ENCODE results near the gene SAPCD1.

Gene SAPCD1

DNA sequence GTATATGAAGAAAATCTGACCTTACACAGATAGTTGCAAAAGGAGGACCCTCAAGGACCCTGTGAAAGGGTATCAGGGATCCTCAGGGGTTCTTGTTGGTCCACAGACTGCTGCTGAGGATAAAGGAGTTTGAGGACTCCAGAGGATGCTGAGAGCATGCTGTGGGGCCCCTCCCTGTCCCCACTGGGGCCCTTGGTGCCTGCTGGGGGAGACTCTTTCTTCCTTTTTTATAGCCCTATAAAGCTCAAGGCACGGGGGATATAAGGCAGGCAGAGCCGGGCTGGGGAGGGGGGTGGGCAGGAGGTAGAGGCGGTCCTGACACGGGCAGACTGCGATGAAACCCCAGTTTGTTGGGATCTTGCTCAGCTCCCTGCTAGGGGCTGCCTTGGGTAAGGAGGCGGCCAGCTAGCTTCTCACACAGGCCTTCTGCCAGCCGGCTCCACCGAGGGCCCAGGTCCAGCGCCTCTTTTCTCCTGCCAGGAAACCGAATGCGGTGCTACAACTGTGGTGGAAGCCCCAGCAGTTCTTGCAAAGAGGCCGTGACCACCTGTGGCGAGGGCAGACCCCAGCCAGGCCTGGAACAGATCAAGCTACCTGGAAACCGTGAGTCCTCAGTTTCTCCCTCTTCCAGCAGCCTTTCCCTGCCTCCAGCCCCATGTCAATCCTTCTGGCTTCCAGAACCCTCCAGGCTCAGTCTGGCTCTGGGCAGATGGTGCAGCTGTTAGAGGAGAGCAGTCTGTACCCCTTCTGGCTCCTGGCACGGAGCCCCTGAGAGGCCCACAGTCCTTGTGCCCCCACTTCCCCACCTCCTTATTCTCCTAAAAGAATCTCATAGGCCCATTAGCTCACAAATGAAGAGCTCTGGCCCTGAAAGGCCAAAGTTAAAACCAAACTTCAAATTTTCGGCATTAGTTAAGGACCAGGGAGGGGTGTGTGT lies 47.2 kb upstream of the SAPCD1 start, which contains the start of gene LY6G6D:
Gene LY6G6D (plus strand): TSS at position 327 of the 937 bp plus-strand sequence. CDS start 8 bp downstream, at position 335.
- H2BK12ac ChIP-seq (ENCODE audit: low read length in 2 of 2), result peak within 1 kb of the TSS in 1 of 2 experiments; percentile 15
- H3K9me3 ChIP-seq (ENCODE audit: control insufficient read depth, low read length), result no peaks in the 10 kb centered on the region
- H2BK120ac ChIP-seq (ENCODE audit: low read depth, low read length), result no peak within 1 kb of the TSS
- 59% methylated on average over 15 of the region's 16 CpGs for WGBS
- peak within 1 kb of the TSS; percentile 84 for H4K8ac ChIP-seq (ENCODE audit: low read length)
- H2AFZ ChIP-seq (ENCODE audit: low read depth, low read length), result no peak within 1 kb of the TSS
- H3K18ac ChIP-seq (ENCODE audit: low read depth in 1 of 2, low read length in 2 of 2), result no peak within 1 kb of the TSS
- H3K23ac ChIP-seq (ENCODE audit: low read length in 2 of 2), result no peak within 1 kb of the TSS
- H3K9ac ChIP-seq (ENCODE audit: low read length), result no peak within 1 kb of the TSS
- no peak for DNase-seq
- H2AK5ac ChIP-seq (ENCODE audit: low read length, severe bottlenecking), result no peak within 1 kb of the TSS
- no peak within 1 kb of the TSS for H3K4me2 ChIP-seq (ENCODE audit: low read length, poor library complexity, severe bottlenecking)
- H3K4me1 ChIP-seq (ENCODE audit: control insufficient read depth, insufficient read depth, low read depth, low read length), result peaks cover 4% of the 10 kb centered on the region
- H3K27ac ChIP-seq (ENCODE audit: low read length, poor library complexity, severe bottlenecking), result no peak within 1 kb of the TSS
- H3K36me3 ChIP-seq (ENCODE audit: control insufficient read depth in 1 of 2, insufficient read depth in 2 of 2, low read depth in 1 of 2, low read length in 2 of 2), result peaks cover 0 to 3% of the 10 kb centered on the region in 2 experiments
- no peak within 1 kb of the TSS for H3K4me3 ChIP-seq (ENCODE audit: insufficient read depth in 1 of 2, low read depth in 1 of 2, low read length in 2 of 2)
- no peaks in the 10 kb centered on the region for H3K79me1 ChIP-seq (replicated peaks; ENCODE audit: low read length, poor library complexity, severe bottlenecking)
- H2BK15ac ChIP-seq (ENCODE audit: low read depth, poor library complexity, severe bottlenecking), result no peak within 1 kb of the TSS
- no peak within 1 kb of the TSS for H3K14ac ChIP-seq (ENCODE audit: low read length in 2 of 2)
- H4K91ac ChIP-seq (ENCODE audit: low read length), result no peak within 1 kb of the TSS
- no peak within 1 kb of the TSS for H2BK5ac ChIP-seq (ENCODE audit: low read depth, low read length, poor library complexity, severe bottlenecking)
- no peak within 1 kb of the TSS for H3K4ac ChIP-seq (ENCODE audit: low read depth in 1 of 2, low read length in 2 of 2)
- H3K27me3 ChIP-seq (ENCODE audit: control insufficient read depth in 1 of 2, insufficient read depth in 1 of 2, low read length in 2 of 2), result peaks cover 35 to 38% of the 10 kb centered on the region in 2 experiments

DNA sequence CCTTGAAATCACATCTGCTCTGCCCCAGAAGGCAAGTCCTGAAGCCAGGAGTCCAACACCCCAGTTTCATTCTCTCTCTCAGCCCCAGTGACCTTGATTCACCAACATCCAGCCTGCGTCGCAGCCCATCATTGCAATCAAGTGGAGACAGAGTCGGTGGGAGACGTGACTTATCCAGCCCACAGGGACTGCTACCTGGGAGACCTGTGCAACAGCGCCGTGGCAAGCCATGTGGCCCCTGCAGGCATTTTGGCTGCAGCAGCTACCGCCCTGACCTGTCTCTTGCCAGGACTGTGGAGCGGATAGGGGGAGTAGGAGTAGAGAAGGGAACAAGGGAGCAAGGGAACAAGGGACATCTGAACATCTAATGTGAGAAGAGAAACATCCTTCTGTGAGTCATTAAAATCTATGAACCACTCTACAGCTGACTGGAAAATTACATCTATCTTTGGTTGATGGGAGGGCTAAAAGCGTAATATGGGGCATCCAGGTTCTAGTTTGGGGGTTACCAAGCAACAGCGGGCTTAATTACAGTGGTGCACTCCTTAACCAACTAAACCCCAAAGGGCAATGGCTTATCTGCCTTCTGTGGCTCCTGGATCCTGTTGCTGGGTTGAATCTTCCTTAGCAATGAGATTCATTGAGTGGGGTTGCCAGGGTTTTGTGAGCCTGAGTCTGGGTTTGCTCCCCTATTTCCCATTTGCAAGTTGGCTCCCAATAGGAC lies 44.8 kb upstream of the SAPCD1 start:
- no peak overlapping the region for H2AK5ac ChIP-seq (ENCODE audit: low read length, severe bottlenecking)
- peaks cover 4% of the 10 kb centered on the region for H3K4me1 ChIP-seq (ENCODE audit: control insufficient read depth, insufficient read depth, low read depth, low read length)
- H2BK12ac ChIP-seq (ENCODE audit: low read length in 2 of 2), result no peak overlapping the region
- H4K8ac ChIP-seq (ENCODE audit: low read length), result no peak overlapping the region
- H3K27ac ChIP-seq (ENCODE audit: low read length, poor library complexity, severe bottlenecking), result no peak overlapping the region
- H2BK5ac ChIP-seq (ENCODE audit: low read depth, low read length, poor library complexity, severe bottlenecking), result no peak overlapping the region
- no peaks in the 10 kb centered on the region for H3K79me1 ChIP-seq (replicated peaks; ENCODE audit: low read length, poor library complexity, severe bottlenecking)
- no peak overlapping the region for H3K9ac ChIP-seq (ENCODE audit: low read length)
- H3K14ac ChIP-seq (ENCODE audit: low read length in 2 of 2), result no peak overlapping the region
- H3K36me3 ChIP-seq (ENCODE audit: control insufficient read depth in 1 of 2, insufficient read depth in 2 of 2, low read depth in 1 of 2, low read length in 2 of 2), result no peaks in the 10 kb centered on the region
- no peak for DNase-seq
- H3K9me3 ChIP-seq (ENCODE audit: control insufficient read depth, low read length), result no peaks in the 10 kb centered on the region
- 75% methylated on average over 8 of the region's 10 CpGs for WGBS
- H3K18ac ChIP-seq (ENCODE audit: low read depth in 1 of 2, low read length in 2 of 2), result no peak overlapping the region
- H2BK120ac ChIP-seq (ENCODE audit: low read depth, low read length), result no peak overlapping the region
- H3K4ac ChIP-seq (ENCODE audit: low read depth in 1 of 2, low read length in 2 of 2), result no peak overlapping the region
- H3K4me2 ChIP-seq (ENCODE audit: low read length, poor library complexity, severe bottlenecking), result no peak overlapping the region
- no peak overlapping the region for H3K23ac ChIP-seq (ENCODE audit: low read length in 2 of 2)
- H2BK15ac ChIP-seq (ENCODE audit: low read depth, poor library complexity, severe bottlenecking), result no peak overlapping the region
- no peak overlapping the region for H3K4me3 ChIP-seq (ENCODE audit: insufficient read depth in 1 of 2, low read depth in 1 of 2, low read length in 2 of 2)
- H3K27me3 ChIP-seq (ENCODE audit: control insufficient read depth in 1 of 2, insufficient read depth in 1 of 2, low read length in 2 of 2), result peaks cover 12 to 29% of the 10 kb centered on the region in 2 experiments
- H4K91ac ChIP-seq (ENCODE audit: low read length), result no peak overlapping the region
- H2AFZ ChIP-seq (ENCODE audit: low read depth, low read length), result no peak overlapping the region

DNA sequence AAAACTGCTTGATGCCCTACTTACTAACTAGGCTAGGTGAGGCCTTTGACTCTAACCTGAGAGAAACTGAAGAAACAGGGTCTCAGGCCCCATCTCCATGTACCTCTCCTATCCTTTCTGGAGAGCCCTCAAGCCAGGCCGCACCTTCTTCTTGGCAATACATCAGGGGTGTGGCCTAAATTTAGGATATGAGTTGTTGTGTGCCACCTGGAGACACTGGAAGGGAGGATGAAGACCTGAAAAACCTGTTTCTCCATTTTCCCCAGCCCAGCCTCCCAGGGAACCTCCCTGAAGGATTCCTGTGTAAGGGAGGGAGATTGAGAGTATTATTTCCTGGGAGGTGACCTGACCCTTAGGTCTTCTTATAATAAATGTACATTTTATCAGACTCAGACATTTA lies 44.2 kb upstream of the SAPCD1 start:
- Histone ChIP-seq H3K36me3 (ENCODE audit: control insufficient read depth in 1 of 2, insufficient read depth in 2 of 2, low read depth in 1 of 2, low read length in 2 of 2) (no peaks in the 10 kb centered on the region), H3K23ac (ENCODE audit: low read length in 2 of 2) (no peak overlapping the region), H2AK5ac (ENCODE audit: low read length, severe bottlenecking) (no peak overlapping the region), H3K4me3 (ENCODE audit: insufficient read depth in 1 of 2, low read depth in 1 of 2, low read length in 2 of 2) (no peak overlapping the region), H2BK15ac (ENCODE audit: low read depth, poor library complexity, severe bottlenecking) (no peak overlapping the region), H2BK5ac (ENCODE audit: low read depth, low read length, poor library complexity, severe bottlenecking) (no peak overlapping the region), H3K14ac (ENCODE audit: low read length in 2 of 2) (no peak overlapping the region), H4K91ac (ENCODE audit: low read length) (peak overlapping the region; percentile 16), H3K4me1 (ENCODE audit: control insufficient read depth, insufficient read depth, low read depth, low read length) (peaks cover 4% of the 10 kb centered on the region), H4K8ac (ENCODE audit: low read length) (no peak overlapping the region), H2BK12ac (ENCODE audit: low read length in 2 of 2) (peak overlapping the region in 1 of 2 experiments; percentile 7), H2BK120ac (ENCODE audit: low read depth, low read length) (no peak overlapping the region), H3K18ac (ENCODE audit: low read depth in 1 of 2, low read length in 2 of 2) (no peak overlapping the region), H3K79me1 (replicated peaks; ENCODE audit: low read length, poor library complexity, severe bottlenecking) (no peaks in the 10 kb centered on the region), H3K9me3 (ENCODE audit: control insufficient read depth, low read length) (no peaks in the 10 kb centered on the region), H3K4ac (ENCODE audit: low read depth in 1 of 2, low read length in 2 of 2) (no peak overlapping the region), H3K9ac (ENCODE audit: low read length) (no peak overlapping the region), H3K4me2 (ENCODE audit: low read length, poor library complexity, severe bottlenecking) (no peak overlapping the region), H2AFZ (ENCODE audit: low read depth, low read length) (no peak overlapping the region), H3K27ac (ENCODE audit: low read length, poor library complexity, severe bottlenecking) (no peak overlapping the region), H3K27me3 (ENCODE audit: control insufficient read depth in 1 of 2, insufficient read depth in 1 of 2, low read length in 2 of 2) (peaks cover 10 to 29% of the 10 kb centered on the region in 2 experiments)
- no peak for DNase-seq
- WGBS, result 100% methylated on average over 1 of the region's 1 CpG

DNA sequence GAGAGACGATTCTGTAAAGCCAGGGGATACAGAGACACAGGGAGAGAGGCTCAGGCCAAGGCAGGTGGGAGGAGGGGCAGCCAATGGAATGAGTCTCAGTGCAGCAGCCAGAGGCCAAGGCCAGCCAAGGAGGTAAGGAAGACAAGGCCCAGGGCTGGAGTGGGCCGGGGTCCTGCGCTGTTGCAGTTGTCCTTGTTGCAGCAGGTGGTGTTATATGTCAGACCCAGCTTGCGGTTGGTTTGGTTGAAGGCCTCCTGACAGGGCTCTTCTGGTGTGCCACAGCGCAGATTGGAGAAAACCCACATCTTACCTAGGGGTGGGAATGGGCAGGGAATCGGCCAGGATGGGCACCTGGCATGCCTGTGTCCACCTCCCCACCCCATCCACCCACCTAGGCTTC lies 43.5 kb upstream of the SAPCD1 start:
- Histone ChIP-seq H3K18ac (ENCODE audit: low read depth in 1 of 2, low read length in 2 of 2) (no peak overlapping the region), H4K91ac (ENCODE audit: low read length) (no peak overlapping the region), H3K4me2 (ENCODE audit: low read length, poor library complexity, severe bottlenecking) (no peak overlapping the region), H3K79me1 (replicated peaks; ENCODE audit: low read length, poor library complexity, severe bottlenecking) (no peaks in the 10 kb centered on the region), H3K4ac (ENCODE audit: low read depth in 1 of 2, low read length in 2 of 2) (no peak overlapping the region), H3K23ac (ENCODE audit: low read length in 2 of 2) (no peak overlapping the region), H2AFZ (ENCODE audit: low read depth, low read length) (no peak overlapping the region), H2BK5ac (ENCODE audit: low read depth, low read length, poor library complexity, severe bottlenecking) (no peak overlapping the region), H3K14ac (ENCODE audit: low read length in 2 of 2) (no peak overlapping the region), H3K36me3 (ENCODE audit: control insufficient read depth in 1 of 2, insufficient read depth in 2 of 2, low read depth in 1 of 2, low read length in 2 of 2) (peaks cover 0 to 6% of the 10 kb centered on the region in 2 experiments), H3K9ac (ENCODE audit: low read length) (no peak overlapping the region), H3K4me3 (ENCODE audit: insufficient read depth in 1 of 2, low read depth in 1 of 2, low read length in 2 of 2) (no peak overlapping the region), H3K9me3 (ENCODE audit: control insufficient read depth, low read length) (no peaks in the 10 kb centered on the region), H3K27ac (ENCODE audit: low read length, poor library complexity, severe bottlenecking) (no peak overlapping the region), H2BK12ac (ENCODE audit: low read length in 2 of 2) (no peak overlapping the region), H2BK120ac (ENCODE audit: low read depth, low read length) (no peak overlapping the region), H2BK15ac (ENCODE audit: low read depth, poor library complexity, severe bottlenecking) (no peak overlapping the region), H2AK5ac (ENCODE audit: low read length, severe bottlenecking) (no peak overlapping the region), H3K4me1 (ENCODE audit: control insufficient read depth, insufficient read depth, low read depth, low read length) (no peaks in the 10 kb centered on the region), H4K8ac (ENCODE audit: low read length) (no peak overlapping the region), H3K27me3 (ENCODE audit: control insufficient read depth in 1 of 2, insufficient read depth in 1 of 2, low read length in 2 of 2) (peaks cover 6 to 21% of the 10 kb centered on the region in 2 experiments)
- WGBS, result 79% methylated on average over 5 of the region's 6 CpGs
- no peak for DNase-seq
